ENCODE data around the gene VIL1. TPM values are rescaled to one million over a fixed set of nuclear protein-coding genes. Genes with fewer than 3 reads are reported as not detected.

Gene VIL1
- total and polyA plus RNA-seq, 9 of the 15 experiments (the other 6 are each of a cell fraction or from before 2014, with no cell fraction given), result 0.51 to 2.7 (median 1.2) TPM

GRCh38 chr2:218394298-218395089 is 24.4 kb upstream of the VIL1 start (continued):
- TF ChIP-seq ZFX (CRISPR knock-in tag; IDR thresholded peaks at IDR 0.05) (peak; percentile 71), ATF7 (IDR thresholded peaks at IDR 0.05) (no peak), TFAM (CRISPR knock-in tag; conservative IDR thresholded peaks at IDR 0.05) (no peak), MCM2 (IDR thresholded peaks at IDR 0.05; ENCODE audit: low read depth) (no peak), SNIP1 (IDR thresholded peaks at IDR 0.05; ENCODE audit: low read depth) (no peak), ASH1L (IDR thresholded peaks at IDR 0.05; ENCODE audit: borderline replicate concordance, low read depth, partially characterized antibody) (no peak), RFX1 (IDR thresholded peaks at IDR 0.05) (no peak), PYGO2 (tag; IDR thresholded peaks at IDR 0.05) (no peak), CEBPB (tag; IDR thresholded peaks at IDR 0.05) (0 out of 2 replicates have a peak, but pooled peaks have one; percentile 4), ZNF253 (CRISPR knock-in tag; conservative IDR thresholded peaks at IDR 0.05) (no peak), PHF21A (IDR thresholded peaks at IDR 0.05; ENCODE audit: borderline replicate concordance, low read depth) (no peak), TEAD1 (CRISPR knock-in tag; IDR thresholded peaks at IDR 0.05) (no peak), ZNF449 (CRISPR knock-in tag; IDR thresholded peaks at IDR 0.05) (no peak), ZBTB1 (CRISPR knock-in tag; IDR thresholded peaks at IDR 0.05; ENCODE audit: borderline replicate concordance, low read depth) (peak; percentile 51; the same call in 1 of the 2 replicates), KAT7 (CRISPR knock-in tag; IDR thresholded peaks at IDR 0.05; ENCODE audit: borderline replicate concordance) (0 out of 2 replicates have a peak, but pooled peaks have one; percentile 47), NFIC (IDR thresholded peaks at IDR 0.05) (peak; percentile 51), ZNF165 (CRISPR knock-in tag; IDR thresholded peaks at IDR 0.05; ENCODE audit: borderline replicate concordance) (no peak), RBM39 (optimal IDR thresholded peaks at IDR 0.05; ENCODE audit: low read depth, low read length) (no peak), NFRKB (IDR thresholded peaks at IDR 0.05; ENCODE audit: low read depth) (no peak), ZNF584 (CRISPR knock-in tag; IDR thresholded peaks at IDR 0.05; ENCODE audit: low read depth) (no peak), KAT8 (IDR thresholded peaks at IDR 0.05; ENCODE audit: low read depth) (no peak), ELF1 (tag; IDR thresholded peaks at IDR 0.05) (no peak), ARNT (IDR thresholded peaks at IDR 0.05) (no peak)
- TF ChIP-seq, protein P1, sequence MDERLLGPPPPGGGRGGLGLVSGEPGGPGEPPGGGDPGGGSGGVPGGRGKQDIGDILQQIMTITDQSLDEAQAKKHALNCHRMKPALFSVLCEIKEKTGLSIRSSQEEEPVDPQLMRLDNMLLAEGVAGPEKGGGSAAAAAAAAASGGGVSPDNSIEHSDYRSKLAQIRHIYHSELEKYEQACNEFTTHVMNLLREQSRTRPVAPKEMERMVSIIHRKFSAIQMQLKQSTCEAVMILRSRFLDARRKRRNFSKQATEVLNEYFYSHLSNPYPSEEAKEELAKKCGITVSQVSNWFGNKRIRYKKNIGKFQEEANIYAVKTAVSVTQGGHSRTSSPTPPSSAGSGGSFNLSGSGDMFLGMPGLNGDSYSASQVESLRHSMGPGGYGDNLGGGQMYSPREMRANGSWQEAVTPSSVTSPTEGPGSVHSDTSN (CRISPR knock-in tag; IDR thresholded peaks at IDR 0.05; ENCODE audit: low read depth), result no peak
- TF ChIP-seq, protein P1 (tag; conservative IDR thresholded peaks at IDR 0.05; ENCODE audit: low read depth), result no peak
- TF ChIP-seq, protein P2, sequence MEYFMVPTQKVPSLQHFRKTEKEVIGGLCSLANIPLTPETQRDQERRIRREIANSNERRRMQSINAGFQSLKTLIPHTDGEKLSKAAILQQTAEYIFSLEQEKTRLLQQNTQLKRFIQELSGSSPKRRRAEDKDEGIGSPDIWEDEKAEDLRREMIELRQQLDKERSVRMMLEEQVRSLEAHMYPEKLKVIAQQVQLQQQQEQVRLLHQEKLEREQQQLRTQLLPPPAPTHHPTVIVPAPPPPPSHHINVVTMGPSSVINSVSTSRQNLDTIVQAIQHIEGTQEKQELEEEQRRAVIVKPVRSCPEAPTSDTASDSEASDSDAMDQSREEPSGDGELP (CRISPR knock-in tag; IDR thresholded peaks at IDR 0.05; ENCODE audit: borderline replicate concordance), result 0 out of 2 replicates have a peak, but pooled peaks have one; percentile 11

Measured in K562 (cell line).